Measurements from ENCODE around the gene BLOC1S4. TPM values are rescaled to one million over a fixed set of nuclear protein-coding genes. Genes with fewer than 3 reads are reported as not detected.

The BLOC1S4 gene
- total RNA-seq, 1 experiment from 2014 or later: 14.9 TPM

GRCh38 chr4:6723851-6724250, 7.9 kb downstream of the BLOC1S4 start:
- H2BK20ac ChIP-seq (ENCODE audit: low read depth, low read length, poor library complexity, severe bottlenecking): no peak overlapping the region
- no peak overlapping the region for H3K27ac ChIP-seq (ENCODE audit: insufficient read length, low read depth, low read length)

More at GRCh38 chr4:6723851-6724250, 7.9 kb downstream of the BLOC1S4 start:
- no peak for TF ChIP-seq CTCF (conservative IDR thresholded peaks at IDR 0.05)
- Mint-ChIP-seq H3K4me3 (no peak overlapping the region), H3K4me1 (peaks cover 10 to 23% of the 10 kb centered on the region in 2 experiments), H3K27me3 (ENCODE audit: low read depth) (no peaks in the 10 kb centered on the region), H3K9me3 (no peaks in the 10 kb centered on the region), H3K36me3 (ENCODE audit: insufficient read depth in 1 of 3, low read depth in 3 of 3) (peaks cover 0 to 2% (median 0%) of the 10 kb centered on the region in 3 experiments; a peak in 1 of 7 replicates), H3K27ac (no peak overlapping the region)
- Histone ChIP-seq H3T11ph (ENCODE audit: low read length) (no peak overlapping the region), H2BK15ac (ENCODE audit: low read depth, low read length) (no peak overlapping the region), H3K9me3 (ENCODE audit: control insufficient read depth, low read depth, low read length) (no peaks in the 10 kb centered on the region), H3K79me2 (ENCODE audit: insufficient read depth, low read length) (no peaks in the 10 kb centered on the region), H3K9ac (ENCODE audit: extremely low read depth, insufficient read length, low read length) (no peak overlapping the region), H3K56ac (ENCODE audit: insufficient read length, low read depth, low read length) (no peak overlapping the region), H3K4me2 (ENCODE audit: insufficient read depth, insufficient read length, low read length) (no peak overlapping the region), H4K5ac (ENCODE audit: insufficient read length, low read depth, low read length) (no peak overlapping the region), H2BK5ac (ENCODE audit: insufficient read length, low read length) (no peak overlapping the region), H4K91ac (ENCODE audit: insufficient read length, low read depth, low read length) (no peak overlapping the region), H3K23me2 (ENCODE audit: insufficient read length, low read depth, low read length, poor library complexity, severe bottlenecking) (no peaks in the 10 kb centered on the region), H4K20me1 (ENCODE audit: control insufficient read depth, insufficient read depth, insufficient read length) (no peaks in the 10 kb centered on the region), H3K79me1 (ENCODE audit: insufficient read depth, low read depth, low read length, poor library complexity, severe bottlenecking) (no peaks in the 10 kb centered on the region), H3K27me3 (ENCODE audit: insufficient read depth, low read length) (no peaks in the 10 kb centered on the region), H2BK120ac (ENCODE audit: low read depth, low read length, poor library complexity, severe bottlenecking) (no peak overlapping the region), H3K18ac (ENCODE audit: insufficient read length, low read depth, low read length) (no peak overlapping the region), H2AK5ac (ENCODE audit: insufficient read length, low read length) (no peak overlapping the region), H4K8ac (replicated peaks; ENCODE audit: insufficient read length, low read depth, low read length) (no peak overlapping the region), H3K23ac (ENCODE audit: insufficient read length, low read depth, low read length) (no peak overlapping the region), H2AFZ (ENCODE audit: low read length) (no peak overlapping the region), H2BK12ac (ENCODE audit: insufficient read length, low read depth, low read length) (no peak overlapping the region), H3K4ac (ENCODE audit: low read depth, low read length) (no peak overlapping the region), H3K14ac (ENCODE audit: insufficient read depth, low read length) (no peak overlapping the region), H3K4me1 (ENCODE audit: insufficient read depth, low read length) (0 out of 2 replicates have a peak, but pooled peaks cover 3% of the 10 kb centered on the region)
- DNase-seq: no peak
- no CpG with 5 or more reads among the region's 8 CpGs for WGBS (ENCODE audit: extremely low coverage, insufficient read length, low lambda C conversion rate)
